ENCODE results near the gene ULK4.

Gene ULK4

DNA sequence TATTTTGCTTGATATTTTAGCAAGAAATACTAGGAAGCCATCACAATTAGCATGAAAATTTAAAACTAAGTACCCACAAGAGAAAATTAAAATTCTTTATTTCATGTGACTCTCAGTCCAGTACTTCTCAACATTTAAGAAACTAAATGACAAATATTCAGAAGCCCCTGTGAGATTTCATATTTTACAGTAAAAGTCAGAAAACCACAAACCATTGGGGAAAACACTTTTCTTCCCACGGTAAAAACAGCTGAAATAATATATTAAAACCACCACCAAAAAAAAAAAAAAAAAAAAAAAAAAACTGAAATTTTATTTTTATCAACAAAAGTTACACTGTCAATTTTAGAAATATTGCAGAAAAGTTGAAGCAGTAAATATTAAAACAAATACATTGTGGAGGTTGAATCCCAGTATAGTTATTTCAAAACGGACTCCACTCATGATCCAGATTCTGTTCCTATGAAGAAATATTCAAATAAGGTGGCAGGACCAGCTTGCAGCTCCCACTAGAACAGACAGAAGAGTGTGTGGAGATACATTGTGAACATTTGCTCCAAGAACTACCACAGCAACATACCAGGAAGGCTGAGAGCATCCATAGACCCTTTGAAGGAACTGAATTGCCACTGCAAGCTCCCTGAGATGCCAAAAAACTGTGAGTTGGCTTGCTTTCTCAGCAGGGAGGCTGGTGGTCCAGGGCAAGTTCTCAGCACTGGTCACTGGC is 454.4 kb downstream of the ULK4 start:
- H3K27ac ChIP-seq: no peak overlapping the region
- TF ChIP-seq, protein P1, sequence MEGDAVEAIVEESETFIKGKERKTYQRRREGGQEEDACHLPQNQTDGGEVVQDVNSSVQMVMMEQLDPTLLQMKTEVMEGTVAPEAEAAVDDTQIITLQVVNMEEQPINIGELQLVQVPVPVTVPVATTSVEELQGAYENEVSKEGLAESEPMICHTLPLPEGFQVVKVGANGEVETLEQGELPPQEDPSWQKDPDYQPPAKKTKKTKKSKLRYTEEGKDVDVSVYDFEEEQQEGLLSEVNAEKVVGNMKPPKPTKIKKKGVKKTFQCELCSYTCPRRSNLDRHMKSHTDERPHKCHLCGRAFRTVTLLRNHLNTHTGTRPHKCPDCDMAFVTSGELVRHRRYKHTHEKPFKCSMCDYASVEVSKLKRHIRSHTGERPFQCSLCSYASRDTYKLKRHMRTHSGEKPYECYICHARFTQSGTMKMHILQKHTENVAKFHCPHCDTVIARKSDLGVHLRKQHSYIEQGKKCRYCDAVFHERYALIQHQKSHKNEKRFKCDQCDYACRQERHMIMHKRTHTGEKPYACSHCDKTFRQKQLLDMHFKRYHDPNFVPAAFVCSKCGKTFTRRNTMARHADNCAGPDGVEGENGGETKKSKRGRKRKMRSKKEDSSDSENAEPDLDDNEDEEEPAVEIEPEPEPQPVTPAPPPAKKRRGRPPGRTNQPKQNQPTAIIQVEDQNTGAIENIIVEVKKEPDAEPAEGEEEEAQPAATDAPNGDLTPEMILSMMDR (conservative IDR thresholded peaks at IDR 0.05): no peak

DNA sequence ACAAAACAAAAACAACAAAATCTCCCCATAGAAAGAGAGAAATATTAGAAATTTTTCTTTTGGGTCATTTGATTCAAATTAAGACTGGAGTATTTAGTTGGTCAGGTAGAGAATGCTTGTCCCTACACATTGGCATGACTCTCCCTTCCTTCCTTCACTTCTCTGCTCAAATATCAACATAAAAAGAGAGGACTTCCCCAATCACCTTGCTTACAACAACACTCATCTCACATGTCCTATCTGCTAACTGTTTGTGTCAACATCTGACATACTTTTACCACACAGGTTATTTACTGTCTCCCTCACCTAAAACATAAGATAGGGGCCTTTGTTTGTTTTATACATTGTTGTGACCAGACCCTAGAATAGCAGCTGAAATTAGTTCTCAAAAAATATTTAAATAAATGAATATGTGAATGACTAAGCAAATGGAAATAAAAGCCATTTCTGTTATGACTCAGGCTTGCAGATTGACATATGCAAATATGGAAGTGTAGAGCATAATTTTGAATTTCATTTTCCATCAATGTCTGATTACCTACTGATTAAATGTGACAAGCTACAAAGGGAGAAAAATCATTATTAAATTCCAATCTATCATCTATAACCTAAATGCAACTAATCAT is 457.8 kb downstream of the ULK4 start:
- H3K27ac ChIP-seq: no peak overlapping the region

DNA sequence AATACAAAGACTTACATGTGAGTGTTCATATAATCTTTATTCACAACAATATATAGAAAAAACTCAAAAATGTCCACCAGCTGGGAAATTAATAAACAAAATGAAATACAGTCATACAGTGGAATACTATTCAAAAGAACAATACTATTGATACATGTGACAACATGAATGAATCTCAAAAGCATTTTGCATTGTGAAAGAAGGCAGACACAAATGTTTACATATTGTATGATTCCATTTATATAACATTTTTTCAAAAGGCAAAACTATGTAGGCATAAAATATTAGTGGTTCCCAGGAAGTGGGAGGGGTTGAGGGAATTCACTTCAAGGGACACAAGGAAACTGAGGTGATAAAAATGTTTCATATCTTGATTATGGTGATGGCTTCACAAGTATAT is 459.4 kb downstream of the ULK4 start:
- TF ChIP-seq, protein P1 (conservative IDR thresholded peaks at IDR 0.05): no peak
- no peak overlapping the region for H3K27ac ChIP-seq

More for the DNA sequence above, 457.8 kb downstream of the ULK4 start:
- TF ChIP-seq, protein P1 (conservative IDR thresholded peaks at IDR 0.05): no peak

DNA sequence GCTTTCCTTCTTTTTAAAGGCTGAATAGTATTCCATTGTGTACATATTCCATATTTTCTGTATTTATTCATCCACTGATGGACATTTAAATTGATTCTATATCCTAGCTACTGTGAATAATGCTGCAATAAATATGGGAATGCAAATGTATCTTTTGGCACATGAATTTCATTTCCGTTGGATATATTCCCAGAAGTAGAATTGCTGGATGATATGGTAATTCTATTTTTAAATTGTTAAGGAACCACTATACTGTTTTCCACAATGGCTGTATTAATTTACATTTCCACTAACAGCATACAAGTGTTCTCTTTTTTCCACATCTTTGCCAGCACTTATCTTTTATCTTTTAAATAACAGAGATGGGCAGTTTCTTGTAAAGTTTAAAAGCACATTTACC is 459.9 kb downstream of the ULK4 start:
- H3K27ac ChIP-seq: no peak overlapping the region
- TF ChIP-seq, protein P1 (conservative IDR thresholded peaks at IDR 0.05): no peak

DNA sequence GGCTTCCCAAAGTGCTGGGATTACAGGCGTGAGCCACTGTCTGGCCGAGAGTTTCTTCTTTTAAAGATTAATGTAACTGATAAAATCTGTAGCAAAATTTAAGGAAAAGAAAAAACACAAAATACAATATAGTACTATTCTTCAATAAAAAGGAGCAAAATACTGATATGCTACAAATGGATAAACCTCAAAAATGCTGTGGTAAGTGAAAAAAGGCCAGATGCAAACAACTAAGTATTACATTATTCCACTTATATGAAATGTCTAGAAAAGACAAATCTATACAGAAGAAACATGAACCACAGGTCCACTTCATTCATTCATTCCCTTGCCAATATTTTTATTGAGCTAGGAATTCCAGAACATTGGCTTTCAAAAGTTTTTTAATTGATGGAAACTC is 463.1 kb downstream of the ULK4 start:
- TF ChIP-seq, protein P1 (conservative IDR thresholded peaks at IDR 0.05): no peak
- no peak overlapping the region for H3K27ac ChIP-seq

DNA sequence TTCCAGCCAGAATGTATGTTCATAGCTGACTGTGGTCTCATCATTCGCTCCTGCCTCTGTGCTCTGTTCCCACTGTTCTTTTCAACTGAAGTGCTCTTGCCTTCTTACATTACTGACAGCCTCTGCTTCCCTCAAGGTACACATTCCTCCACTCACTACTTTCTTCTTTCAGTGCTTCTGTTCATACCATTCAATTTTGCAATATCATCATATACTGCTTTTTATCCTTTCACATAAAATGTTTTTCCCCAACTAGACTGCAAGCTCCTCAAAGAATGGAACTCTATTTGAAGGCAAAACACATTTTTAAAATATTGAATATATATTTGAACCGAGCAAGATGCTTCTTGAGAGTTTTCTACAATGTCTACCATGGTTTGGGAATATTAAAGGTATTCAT is 471.5 kb downstream of the ULK4 start:
- no peak overlapping the region for H3K27ac ChIP-seq
- TF ChIP-seq, protein P1 (conservative IDR thresholded peaks at IDR 0.05): no peak

DNA sequence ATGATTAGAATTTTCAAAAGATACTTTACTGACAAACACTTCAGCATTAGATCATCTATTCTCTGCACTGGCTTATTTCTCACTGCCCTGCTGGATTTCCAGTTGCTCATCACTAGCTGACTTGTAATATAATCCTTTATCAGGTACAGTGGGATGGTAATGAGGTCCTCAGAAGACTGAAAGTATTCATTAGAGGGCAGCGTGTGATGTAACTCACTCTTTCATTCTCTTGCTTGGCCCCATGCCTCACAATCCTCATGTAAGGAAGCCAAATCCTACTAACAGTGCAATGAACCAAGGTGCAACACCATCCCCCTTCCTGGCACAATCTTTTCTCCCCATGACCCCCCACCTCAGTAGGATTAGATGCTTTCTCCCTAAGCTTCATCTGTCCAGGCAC is 472.7 kb downstream of the ULK4 start:
- TF ChIP-seq, protein P1 (conservative IDR thresholded peaks at IDR 0.05): no peak

More for the DNA sequence above, 472.7 kb downstream of the ULK4 start:
- H3K27ac ChIP-seq: no peak overlapping the region

Measured in VCaP (cell line).